K562 (cell line): ENCODE measurements around the gene CDC25B. TPM values are rescaled to one million over a fixed set of nuclear protein-coding genes. Genes with fewer than 3 reads are reported as not detected.
A peak's percentile ranks its signal among the peaks of the same experiment; 100 is the strongest.

Source experiments
- ETV6 ChIP-seq, 3 experiments: fragments of 150-350 bp in 1 of 3; sonication (generic) in 1 of 3; formaldehyde crosslinking in 1 of 3; IDR thresholded peaks; 2 replicates each; pipeline versions ENCODE4 v1.6.1 to v1.8.0; 2014 to 2022; ENCODE audit warnings: borderline replicate concordance in 2 of 3, low read depth in 2 of 3, antibody characterized with exemption in 1 of 3, low read length in 1 of 3, mild to moderate bottlenecking in 1 of 3, missing genetic modification reagents in 1 of 3
- MAX ChIP-seq: sonication (generic); formaldehyde crosslinking; IDR thresholded peaks from 2 replicates; pipeline ENCODE4 v1.9.0; 2022; ENCODE audit warnings: mild to moderate bottlenecking, missing genetic modification reagents
- PHF21A ChIP-seq: fragments of 450-650 bp; IDR thresholded peaks from 2 replicates; pipeline ENCODE4 v1.6.1; 2017; ENCODE audit warnings: low read depth, borderline replicate concordance
- PRPF4 ChIP-seq: fragments of 200-400 bp; formaldehyde crosslinking; IDR thresholded peaks from one replicate; pipeline ENCODE4 v1.6.1; 2017; ENCODE audit warnings: low read length, low read depth, mild to moderate bottlenecking; ENCODE audit not compliant: insufficient read depth, poor library complexity, severe bottlenecking
- RBFOX2 ChIP-seq: fragments of 200-400 bp; formaldehyde crosslinking; IDR thresholded peaks from 2 replicates; pipeline ENCODE4 v1.6.1; 2017; ENCODE audit warnings: low read depth, mild to moderate bottlenecking, low read length, moderate library complexity
- REST ChIP-seq, 2 experiments: fragments of 450-650 bp; formaldehyde crosslinking in 1 of 2; IDR thresholded peaks; 2 replicates each; pipeline versions ENCODE4 v1.4.0 to v1.6.1; 2014 to 2020; ENCODE audit warnings: mild to moderate bottlenecking in 2 of 2, borderline replicate concordance in 1 of 2, low read depth in 1 of 2
- SAFB2 ChIP-seq: fragments of 200-400 bp; formaldehyde crosslinking; IDR thresholded peaks from 2 replicates; pipeline ENCODE4 v1.6.1; 2018; ENCODE audit warnings: borderline replicate concordance, low read length, low read depth, moderate library complexity; ENCODE audit not compliant: severe bottlenecking
- SMAD2 ChIP-seq: fragments of 150-350 bp; IDR thresholded peaks from 2 replicates; pipeline ENCODE4 v1.6.1; 2014; ENCODE audit warnings: low read depth, mild to moderate bottlenecking, low read length
- VEZF1 ChIP-seq: fragments of 200-800 bp; sonication (Bioruptor generic); IDR thresholded peaks from 2 replicates; pipeline ENCODE4 v1.6.1; 2017; ENCODE audit warnings: missing genetic modification characterization, missing compliant biosample characterization
- ZC3H8 ChIP-seq: fragments of 450-650 bp; IDR thresholded peaks from 2 replicates; pipeline ENCODE4 v1.6.1; 2017
- ZSCAN29 ChIP-seq: fragments of 450-650 bp; IDR thresholded peaks from 2 replicates; pipeline ENCODE4 v1.6.1; 2017
- polyA plus RNA-seq, 8 experiments: library from polyadenylated mRNA; depleted of rRNA in 4 of 8; stranded (reverse) in 5 of 8; unstranded in 3 of 8; fragments of >200 nt; fragmentation: Nextera tagmentation in 2 of 8; fragmentation: Illumina TruSeq in 1 of 8; extraction: Ambion mirVana in 2 of 8; extraction: Trizol in 1 of 8; gene quantifications; 2 replicates each; pipeline versions ENCODE4 v1.2.1 to v1.2.3, GENCODE V29; 2011 to 2014; ENCODE audit warnings: inconsistent platforms in 1 of 8, missing spikeins in 1 of 8
- total RNA-seq, 7 experiments: library from RNA; depleted of rRNA in 6 of 7; stranded (reverse); fragments of >200 nt in 6 of 7; fragmentation: Illumina TruSeq in 2 of 7; extraction: Trizol in 2 of 7; gene quantifications; 2 replicates each; pipeline versions ENCODE4 v1.2.1 to v1.2.3, GENCODE V29; 2011 to 2021; ENCODE audit warnings: low replicate concordance in 1 of 7
- TF ChIP-seq, protein P1 (sequence below): sonication (generic); formaldehyde crosslinking; IDR thresholded peaks from 2 replicates; pipeline ENCODE4 v1.5.0; 2020; ENCODE audit warnings: missing genetic modification reagents
- TF ChIP-seq, protein P2 (sequence below): sonication (generic); formaldehyde crosslinking; IDR thresholded peaks from 2 replicates; pipeline ENCODE4 v1.8.0; 2022; ENCODE audit warnings: mild to moderate bottlenecking, low read depth, missing genetic modification reagents

Gene CDC25B
- total and polyA plus RNA-seq, 9 of the 15 experiments (the other 6 are each of a cell fraction or from before 2014, with no cell fraction given) = 2.3 to 35.7 (median 9.5) TPM

DNA sequence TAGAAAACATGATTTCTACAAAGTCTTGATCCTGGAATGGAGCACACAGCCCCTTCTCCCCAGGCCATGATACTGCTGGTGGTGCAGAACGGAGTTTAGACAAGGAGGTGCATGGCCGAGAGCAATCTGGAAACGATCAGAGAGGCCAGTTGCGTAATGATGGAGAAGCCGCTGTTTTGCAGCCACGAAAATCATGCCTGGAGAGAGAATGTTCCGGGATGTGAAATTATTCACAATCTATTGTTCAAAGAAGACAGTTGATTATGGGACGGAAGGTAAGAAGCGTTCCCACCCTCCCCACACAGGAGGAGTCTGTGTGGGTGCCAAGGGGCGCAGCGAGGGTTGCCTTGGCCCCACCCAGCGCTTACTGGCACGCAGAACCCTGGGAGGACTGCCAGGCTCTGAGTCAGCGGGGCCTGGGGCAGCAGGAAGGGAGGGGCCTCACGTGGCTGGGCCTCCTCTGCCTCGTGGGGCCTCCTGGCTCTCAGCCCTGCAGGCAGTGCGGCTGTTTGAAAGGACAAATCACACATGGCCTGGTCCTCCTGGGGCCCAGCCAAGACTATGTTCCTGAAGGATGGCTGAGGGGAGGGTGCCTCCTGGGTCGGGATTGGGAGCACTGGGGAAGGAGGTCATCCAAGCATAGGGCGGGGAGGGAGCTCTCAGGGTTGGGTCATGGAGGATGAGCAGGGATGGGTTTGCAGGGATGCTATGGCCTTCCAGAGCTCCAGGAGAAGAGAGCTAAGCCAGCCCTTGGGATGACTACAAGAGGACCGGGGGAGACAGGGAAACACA is 15.6 kb downstream of the CDC25B start (continued):
- TF ChIP-seq ETV6 (IDR thresholded peaks at IDR 0.05; ENCODE audit: borderline replicate concordance in 1 of 2, low read depth in 2 of 2, low read length in 1 of 2) (no peak), ETV6 (CRISPR knock-in tag; IDR thresholded peaks at IDR 0.05; ENCODE audit: borderline replicate concordance) (no peak), PHF21A (no peak), SMAD2 (no peak), REST (IDR thresholded peaks at IDR 0.05; ENCODE audit: borderline replicate concordance) (0 out of 2 replicates have a peak, but pooled peaks have one; percentile 3), REST (CRISPR knock-in tag; IDR thresholded peaks at IDR 0.05; ENCODE audit: low read depth) (no peak), ZSCAN29 (no peak), PRPF4 (no peak), VEZF1 (CRISPR knock-in tag) (peak; percentile 86), MAX (CRISPR knock-in tag) (peak; percentile 90), SAFB2 (no peak), ZC3H8 (no peak), RBFOX2 (0 out of 2 replicates have a peak, but pooled peaks have one; percentile 18)
- TF ChIP-seq, protein P1, sequence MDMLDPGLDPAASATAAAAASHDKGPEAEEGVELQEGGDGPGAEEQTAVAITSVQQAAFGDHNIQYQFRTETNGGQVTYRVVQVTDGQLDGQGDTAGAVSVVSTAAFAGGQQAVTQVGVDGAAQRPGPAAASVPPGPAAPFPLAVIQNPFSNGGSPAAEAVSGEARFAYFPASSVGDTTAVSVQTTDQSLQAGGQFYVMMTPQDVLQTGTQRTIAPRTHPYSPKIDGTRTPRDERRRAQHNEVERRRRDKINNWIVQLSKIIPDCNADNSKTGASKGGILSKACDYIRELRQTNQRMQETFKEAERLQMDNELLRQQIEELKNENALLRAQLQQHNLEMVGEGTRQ (CRISPR knock-in tag) = peak; percentile 38; the same call in 1 of the 2 replicates
- TF ChIP-seq, protein P2, sequence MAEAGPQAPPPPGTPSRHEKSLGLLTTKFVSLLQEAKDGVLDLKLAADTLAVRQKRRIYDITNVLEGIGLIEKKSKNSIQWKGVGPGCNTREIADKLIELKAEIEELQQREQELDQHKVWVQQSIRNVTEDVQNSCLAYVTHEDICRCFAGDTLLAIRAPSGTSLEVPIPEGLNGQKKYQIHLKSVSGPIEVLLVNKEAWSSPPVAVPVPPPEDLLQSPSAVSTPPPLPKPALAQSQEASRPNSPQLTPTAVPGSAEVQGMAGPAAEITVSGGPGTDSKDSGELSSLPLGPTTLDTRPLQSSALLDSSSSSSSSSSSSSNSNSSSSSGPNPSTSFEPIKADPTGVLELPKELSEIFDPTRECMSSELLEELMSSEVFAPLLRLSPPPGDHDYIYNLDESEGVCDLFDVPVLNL (CRISPR knock-in tag) = 0 out of 2 replicates have a peak, but pooled peaks have one; percentile 33
